ENCODE measurements around the gene POU2AF1. TPM values are rescaled to one million over a fixed set of nuclear protein-coding genes. Genes with fewer than 3 reads are reported as not detected.

POU2AF1 gene
- total RNA-seq, 4 donors from 2014 or later, result 1.4 to 19.8 (median 2.9) TPM

DNA sequence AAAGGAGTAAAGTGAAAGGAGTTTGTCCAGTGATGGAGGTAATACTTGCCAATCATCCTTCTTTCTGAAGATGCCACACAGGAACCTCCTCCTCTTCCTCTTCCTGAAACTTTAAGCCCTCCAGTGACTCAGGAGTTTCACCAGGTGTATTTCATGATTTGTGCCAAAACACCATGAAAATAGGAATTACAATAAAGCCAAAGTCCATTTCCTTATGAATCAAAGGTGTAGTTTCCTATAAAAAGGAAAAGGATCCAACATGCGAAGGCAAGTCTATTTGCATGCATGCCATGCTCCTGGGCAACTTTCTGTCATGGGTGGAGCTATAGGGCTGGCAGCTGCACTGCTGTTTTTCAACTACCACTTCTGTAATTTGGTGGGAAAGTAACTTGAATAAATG lies 9.8 kb upstream of the POU2AF1 start:
- DNase-seq, result peak; percentile 37

DNA sequence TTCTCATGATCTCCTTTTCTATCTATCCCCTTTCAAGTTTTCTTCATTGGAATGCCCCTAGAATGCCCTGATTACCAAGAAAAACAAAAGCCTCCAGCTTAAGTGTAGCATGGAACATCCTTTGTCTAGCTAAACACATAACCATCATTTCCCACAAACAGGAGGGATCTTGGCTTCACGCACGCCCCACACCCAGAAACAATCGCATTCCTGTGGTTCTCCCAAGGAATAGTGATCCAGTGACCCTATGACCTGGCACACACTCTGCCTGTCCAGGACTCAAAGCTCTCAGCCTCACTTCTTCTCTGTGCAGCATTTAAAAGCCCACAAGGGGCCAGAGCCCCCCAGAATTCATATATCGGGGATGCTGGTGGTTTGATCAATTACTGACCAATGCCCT lies 9.3 kb upstream of the POU2AF1 start:
- intact Hi-C loops (cut with DNase I; ENCODE audit: low total_unique reads), result no loop called here
- H3K4me3 ChIP-seq, result no peak overlapping the region
- H3K36me3 ChIP-seq, result no peaks in the 10 kb centered on the region
- peaks cover 0 to 6% of the 10 kb centered on the region in 2 donors for H3K9me3 ChIP-seq
- TF ChIP-seq, protein P1, sequence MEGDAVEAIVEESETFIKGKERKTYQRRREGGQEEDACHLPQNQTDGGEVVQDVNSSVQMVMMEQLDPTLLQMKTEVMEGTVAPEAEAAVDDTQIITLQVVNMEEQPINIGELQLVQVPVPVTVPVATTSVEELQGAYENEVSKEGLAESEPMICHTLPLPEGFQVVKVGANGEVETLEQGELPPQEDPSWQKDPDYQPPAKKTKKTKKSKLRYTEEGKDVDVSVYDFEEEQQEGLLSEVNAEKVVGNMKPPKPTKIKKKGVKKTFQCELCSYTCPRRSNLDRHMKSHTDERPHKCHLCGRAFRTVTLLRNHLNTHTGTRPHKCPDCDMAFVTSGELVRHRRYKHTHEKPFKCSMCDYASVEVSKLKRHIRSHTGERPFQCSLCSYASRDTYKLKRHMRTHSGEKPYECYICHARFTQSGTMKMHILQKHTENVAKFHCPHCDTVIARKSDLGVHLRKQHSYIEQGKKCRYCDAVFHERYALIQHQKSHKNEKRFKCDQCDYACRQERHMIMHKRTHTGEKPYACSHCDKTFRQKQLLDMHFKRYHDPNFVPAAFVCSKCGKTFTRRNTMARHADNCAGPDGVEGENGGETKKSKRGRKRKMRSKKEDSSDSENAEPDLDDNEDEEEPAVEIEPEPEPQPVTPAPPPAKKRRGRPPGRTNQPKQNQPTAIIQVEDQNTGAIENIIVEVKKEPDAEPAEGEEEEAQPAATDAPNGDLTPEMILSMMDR (IDR thresholded peaks at IDR 0.05), result no peak
- TF ChIP-seq EP300 (IDR thresholded peaks at IDR 0.05; ENCODE audit: low read depth), result no peak
- TF ChIP-seq POLR2AphosphoS5 (IDR thresholded peaks at IDR 0.05), result no peak
- TF ChIP-seq POLR2A (IDR thresholded peaks at IDR 0.05), result no peak
- no peaks in the 10 kb centered on the region for H3K27me3 ChIP-seq
- no peak overlapping the region for H3K27ac ChIP-seq
- in situ Hi-C loops (cut with MboI; ENCODE audit: low pct_ligation_motif_present in 1 of 4, low pct_unique_long_range_greater_than_20kb in 1 of 4, low sequenced_read_pairs in 3 of 4), result no loop called here
- 95% methylated on average over 4 of the region's 4 CpGs; no CpG with 5 or more reads in 1 of the 2 donors for WGBS, 2 donors (ENCODE audit: low coverage in 1 of 2)
- DNase-seq, result no peak
- peaks cover 0 to 15% (median 2%) of the 10 kb centered on the region in 4 donors for H3K4me1 ChIP-seq

More for the DNA sequence above, 9.8 kb upstream of the POU2AF1 start:
- TF ChIP-seq POLR2A (IDR thresholded peaks at IDR 0.05), result no peak
- TF ChIP-seq, protein P1 (IDR thresholded peaks at IDR 0.05), result no peak
- TF ChIP-seq POLR2AphosphoS5 (IDR thresholded peaks at IDR 0.05), result no peak
- no peak for TF ChIP-seq EP300 (IDR thresholded peaks at IDR 0.05; ENCODE audit: low read depth)
- no peaks in the 10 kb centered on the region for H3K36me3 ChIP-seq
- H3K27me3 ChIP-seq, result no peaks in the 10 kb centered on the region
- in situ Hi-C loops (cut with MboI; ENCODE audit: low pct_ligation_motif_present in 1 of 4, low pct_unique_long_range_greater_than_20kb in 1 of 4, low sequenced_read_pairs in 3 of 4), result no loop called here
- peaks cover 0 to 15% (median 2%) of the 10 kb centered on the region in 4 donors for H3K4me1 ChIP-seq
- H3K4me3 ChIP-seq, result no peak overlapping the region
- H3K9me3 ChIP-seq, result peaks cover 0 to 6% of the 10 kb centered on the region in 2 donors
- WGBS, 2 donors (ENCODE audit: low coverage in 1 of 2), result 45 to 46% methylated on average over 1 of the region's 1 CpG
- H3K27ac ChIP-seq, result no peak overlapping the region
- intact Hi-C loops (cut with DNase I; ENCODE audit: low total_unique reads), result no loop called here

DNA sequence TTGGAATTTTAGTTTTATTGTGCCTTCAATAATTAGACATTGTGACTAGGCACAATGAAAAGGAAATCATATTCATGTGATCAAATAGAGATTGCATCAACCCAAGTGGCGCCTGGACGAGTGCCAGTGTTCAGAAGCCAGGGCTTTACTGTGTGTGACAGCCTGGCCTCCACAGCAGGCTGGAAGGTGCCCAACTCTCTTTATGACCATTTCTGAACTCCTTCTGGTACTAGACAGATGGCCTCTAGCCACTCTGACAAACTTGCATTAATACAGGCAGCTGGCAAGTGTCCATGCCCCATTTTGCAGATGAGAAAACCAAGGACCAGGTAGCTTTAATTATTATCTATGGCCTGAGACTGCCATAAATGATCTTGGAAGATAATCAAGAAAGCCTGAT lies 8.3 kb upstream of the POU2AF1 start:
- 70 to 80% methylated on average over 2 of the region's 2 CpGs for WGBS, 2 donors (ENCODE audit: low coverage in 1 of 2)
- Histone ChIP-seq H3K9me3 (peaks cover 0 to 6% of the 10 kb centered on the region in 2 donors), H3K4me1 (peaks cover 0 to 15% (median 2%) of the 10 kb centered on the region in 4 donors), H3K4me3 (no peak overlapping the region), H3K27ac (no peak overlapping the region), H3K36me3 (no peaks in the 10 kb centered on the region), H3K27me3 (no peaks in the 10 kb centered on the region)
- DNase-seq, result peak; percentile 90
- TF ChIP-seq POLR2A (IDR thresholded peaks at IDR 0.05), result no peak
- TF ChIP-seq POLR2AphosphoS5 (IDR thresholded peaks at IDR 0.05), result peak; percentile 68 to 78 (median 72)
- in situ Hi-C loops (cut with MboI; ENCODE audit: low pct_ligation_motif_present in 1 of 4, low pct_unique_long_range_greater_than_20kb in 1 of 4, low sequenced_read_pairs in 3 of 4) (no loop called here), intact Hi-C loops (cut with DNase I; ENCODE audit: low total_unique reads) (no loop called here)

DNA sequence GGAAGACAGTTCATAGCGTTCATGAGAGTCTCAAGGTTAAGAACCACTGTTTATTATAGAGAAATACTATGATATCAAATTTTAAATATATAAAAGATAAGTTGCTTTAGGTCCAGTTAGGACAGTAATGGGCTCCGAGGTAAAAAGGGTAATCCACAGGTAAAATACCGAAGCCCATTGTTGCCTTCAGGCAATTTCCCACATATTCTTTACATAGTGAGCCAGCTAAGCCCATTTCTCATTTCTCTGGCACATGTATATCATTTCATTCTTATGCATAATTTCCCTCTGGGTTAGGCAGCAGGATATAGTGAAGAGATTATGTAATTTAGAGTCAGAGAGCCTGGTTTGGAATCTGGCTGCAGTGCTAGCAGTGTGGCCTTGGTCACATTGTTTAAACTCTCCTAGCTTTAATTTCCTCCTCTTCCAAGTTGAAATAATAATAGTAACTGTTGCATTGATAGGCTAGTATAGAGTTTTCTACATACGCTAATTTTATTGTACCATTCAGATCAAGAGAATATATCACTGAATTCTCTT lies 7.6 kb upstream of the POU2AF1 start:
- TF ChIP-seq POLR2A (IDR thresholded peaks at IDR 0.05) (no peak), POLR2AphosphoS5 (IDR thresholded peaks at IDR 0.05) (no peak), EP300 (IDR thresholded peaks at IDR 0.05; ENCODE audit: low read depth) (no peak)
- TF ChIP-seq, protein P1 (IDR thresholded peaks at IDR 0.05), result no peak
- Histone ChIP-seq H3K36me3 (no peaks in the 10 kb centered on the region), H3K9me3 (peaks cover 0 to 6% of the 10 kb centered on the region in 2 donors), H3K27ac (no peak overlapping the region), H3K27me3 (no peaks in the 10 kb centered on the region), H3K4me3 (no peak overlapping the region), H3K4me1 (peaks cover 0 to 15% (median 2%) of the 10 kb centered on the region in 4 donors)
- intact Hi-C loops (cut with DNase I; ENCODE audit: low total_unique reads), result no loop called here
- WGBS, 2 donors (ENCODE audit: low coverage in 1 of 2), result 83 to 89% methylated on average over 4 of the region's 4 CpGs
- DNase-seq, result no peak
- in situ Hi-C loops (cut with MboI; ENCODE audit: low pct_ligation_motif_present in 1 of 4, low pct_unique_long_range_greater_than_20kb in 1 of 4, low sequenced_read_pairs in 3 of 4), result no loop called here

DNA sequence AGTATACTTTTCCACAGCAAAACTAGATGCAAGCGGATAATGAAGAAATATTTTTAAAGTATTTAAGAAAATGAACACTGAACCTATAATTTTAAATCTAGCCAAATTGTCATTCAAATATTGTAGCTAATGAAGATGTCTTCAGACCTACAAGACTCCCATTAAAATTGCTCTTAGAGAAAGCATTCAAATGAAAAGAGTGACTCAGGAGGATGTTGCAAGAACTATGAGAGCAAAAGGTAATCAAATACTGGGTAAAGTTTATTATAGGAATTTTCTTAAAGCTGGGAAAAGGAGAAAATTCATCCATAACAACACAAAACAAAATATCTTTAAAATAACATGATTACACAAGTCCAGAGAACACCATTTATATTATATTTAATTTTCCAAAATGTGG lies 5.4 kb upstream of the POU2AF1 start:
- DNase-seq, result no peak
- intact Hi-C loops (cut with DNase I; ENCODE audit: low total_unique reads), result no loop called here
- peaks cover 0 to 6% of the 10 kb centered on the region in 2 donors for H3K9me3 ChIP-seq
- in situ Hi-C loops (cut with MboI; ENCODE audit: low pct_ligation_motif_present in 1 of 4, low pct_unique_long_range_greater_than_20kb in 1 of 4, low sequenced_read_pairs in 3 of 4), result no loop called here
- TF ChIP-seq EP300 (IDR thresholded peaks at IDR 0.05; ENCODE audit: low read depth) (no peak), POLR2A (IDR thresholded peaks at IDR 0.05) (no peak), POLR2AphosphoS5 (IDR thresholded peaks at IDR 0.05) (no peak)
- TF ChIP-seq, protein P1 (IDR thresholded peaks at IDR 0.05), result no peak
- no peak overlapping the region for H3K27ac ChIP-seq
- no peaks in the 10 kb centered on the region for H3K27me3 ChIP-seq
- H3K4me3 ChIP-seq, result no peak overlapping the region
- H3K4me1 ChIP-seq, result peaks cover 0 to 15% (median 2%) of the 10 kb centered on the region in 4 donors
- 98 to 100% methylated on average over 1 of the region's 1 CpG for WGBS, 2 donors (ENCODE audit: low coverage in 1 of 2)
- H3K36me3 ChIP-seq, result no peaks in the 10 kb centered on the region
